Nephron progenitor cell (in vitro differentiated cells): Measurements from ENCODE around the gene NSMCE3.
"Not testable (repeated sequence)": the region's sequence is repeated elsewhere in the genome, so short reads cannot be mapped to it uniquely, and the experiment has no call there.

Source experiments
- DNase-seq: peaks from one replicate; pipeline ENCODE4 v3.0.0; 2021
- H3K27ac Mint-ChIP-seq: 2 replicates; pipeline ENCODE4 v1.8.0; 2021; ENCODE audit warnings: mild to moderate bottlenecking, moderate library complexity, mixed read lengths
- H3K27me3 Mint-ChIP-seq: 2 replicates; pipeline ENCODE4 v1.8.0; 2021; ENCODE audit warnings: mild to moderate bottlenecking, low read depth, mixed read lengths; ENCODE audit not compliant: poor library complexity
- H3K36me3 Mint-ChIP-seq: 2 replicates; pipeline ENCODE4 v1.8.0; 2021; ENCODE audit warnings: low read depth, mixed read lengths
- H3K4me1 Mint-ChIP-seq: 2 replicates; pipeline ENCODE4 v1.8.0; 2021; ENCODE audit warnings: mixed read lengths
- H3K4me3 Mint-ChIP-seq: 2 replicates; pipeline ENCODE4 v1.8.0; 2021; ENCODE audit warnings: mild to moderate bottlenecking, moderate library complexity, mixed read lengths
- H3K9me3 Mint-ChIP-seq: 2 replicates; pipeline ENCODE4 v1.8.0; 2021; ENCODE audit warnings: mild to moderate bottlenecking, moderate library complexity, mixed read lengths
- TF ChIP-seq, protein P1 (sequence below): fragments of 200-600 bp; sonication (generic); IDR thresholded peaks from 2 replicates; pipeline ENCODE4 v1.5.0; 2021; ENCODE audit warnings: antibody characterized with exemption

Gene NSMCE3

DNA sequence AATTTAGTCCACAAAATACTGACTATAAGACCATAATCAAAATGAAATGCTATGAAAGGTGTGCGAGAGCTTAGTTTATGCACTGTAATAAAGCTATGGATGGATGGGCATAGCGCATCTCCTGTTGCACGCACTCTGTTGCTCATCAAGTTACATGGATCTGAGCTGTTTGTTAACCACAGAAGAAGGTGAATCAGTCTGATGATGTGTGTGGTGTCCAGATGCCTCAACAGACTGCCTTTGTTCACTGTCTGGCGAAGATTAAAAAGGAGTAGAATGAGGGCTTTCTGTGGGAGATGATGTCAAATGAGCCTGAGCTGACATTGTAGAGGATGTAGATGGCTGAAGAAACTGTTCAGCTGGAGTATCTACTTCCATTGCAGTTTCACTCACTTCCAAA is 36.1 kb downstream of the NSMCE3 start:
- Mint-ChIP-seq H3K4me3 (no peak overlapping the region), H3K4me1 (no peaks in the 10 kb centered on the region), H3K27me3 (peaks cover 13% of the 10 kb centered on the region), H3K9me3 (peaks cover 18% of the 10 kb centered on the region), H3K27ac (no peak overlapping the region), H3K36me3 (no peaks in the 10 kb centered on the region)
- TF ChIP-seq, protein P1, sequence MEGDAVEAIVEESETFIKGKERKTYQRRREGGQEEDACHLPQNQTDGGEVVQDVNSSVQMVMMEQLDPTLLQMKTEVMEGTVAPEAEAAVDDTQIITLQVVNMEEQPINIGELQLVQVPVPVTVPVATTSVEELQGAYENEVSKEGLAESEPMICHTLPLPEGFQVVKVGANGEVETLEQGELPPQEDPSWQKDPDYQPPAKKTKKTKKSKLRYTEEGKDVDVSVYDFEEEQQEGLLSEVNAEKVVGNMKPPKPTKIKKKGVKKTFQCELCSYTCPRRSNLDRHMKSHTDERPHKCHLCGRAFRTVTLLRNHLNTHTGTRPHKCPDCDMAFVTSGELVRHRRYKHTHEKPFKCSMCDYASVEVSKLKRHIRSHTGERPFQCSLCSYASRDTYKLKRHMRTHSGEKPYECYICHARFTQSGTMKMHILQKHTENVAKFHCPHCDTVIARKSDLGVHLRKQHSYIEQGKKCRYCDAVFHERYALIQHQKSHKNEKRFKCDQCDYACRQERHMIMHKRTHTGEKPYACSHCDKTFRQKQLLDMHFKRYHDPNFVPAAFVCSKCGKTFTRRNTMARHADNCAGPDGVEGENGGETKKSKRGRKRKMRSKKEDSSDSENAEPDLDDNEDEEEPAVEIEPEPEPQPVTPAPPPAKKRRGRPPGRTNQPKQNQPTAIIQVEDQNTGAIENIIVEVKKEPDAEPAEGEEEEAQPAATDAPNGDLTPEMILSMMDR: no peak
- no peak for DNase-seq

DNA sequence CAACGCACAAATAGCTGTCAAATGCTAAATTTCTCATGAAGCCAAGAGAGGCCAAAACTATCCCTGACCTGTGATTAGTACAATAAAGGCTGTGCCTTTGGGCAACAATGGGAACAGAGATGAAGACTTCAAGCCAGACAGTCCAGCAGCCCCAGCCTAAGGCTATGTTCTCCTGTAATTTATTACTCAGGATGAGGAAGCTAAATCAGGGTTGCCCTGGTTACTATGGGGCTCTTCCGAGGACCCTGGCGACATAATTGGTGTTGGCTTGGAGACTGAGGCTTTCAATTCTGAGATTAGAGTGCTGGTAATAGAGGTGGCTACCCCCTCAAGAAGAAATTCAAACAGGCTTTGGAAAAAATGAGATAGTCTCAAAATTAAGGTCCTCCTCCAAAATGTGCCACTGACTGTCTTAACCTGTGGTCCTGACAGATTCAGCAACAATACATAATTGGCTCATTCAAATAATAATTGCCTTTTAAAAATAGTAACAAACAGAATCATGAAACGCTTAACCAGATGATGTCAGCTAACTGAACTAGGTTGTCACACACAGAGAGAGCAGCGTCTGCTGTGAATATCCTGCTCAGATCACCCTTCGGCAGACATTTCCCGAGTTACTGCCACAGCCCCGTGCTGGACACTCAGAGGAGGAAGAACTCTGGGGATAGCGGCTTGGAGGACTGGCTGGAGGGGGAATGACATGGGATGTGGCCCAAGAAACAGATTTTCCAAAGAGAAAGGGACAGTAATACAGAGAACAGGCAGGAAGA is 43.0 kb downstream of the NSMCE3 start:
- H3K4me3 Mint-ChIP-seq: no peak overlapping the region
- peaks cover 13% of the 10 kb centered on the region for H3K27me3 Mint-ChIP-seq
- DNase-seq: no peak
- H3K4me1 Mint-ChIP-seq: peaks cover 29% of the 10 kb centered on the region
- TF ChIP-seq, protein P1: no peak
- H3K9me3 Mint-ChIP-seq: peaks cover 4% of the 10 kb centered on the region
- H3K36me3 Mint-ChIP-seq: no peaks in the 10 kb centered on the region
- H3K27ac Mint-ChIP-seq: no peak overlapping the region

DNA sequence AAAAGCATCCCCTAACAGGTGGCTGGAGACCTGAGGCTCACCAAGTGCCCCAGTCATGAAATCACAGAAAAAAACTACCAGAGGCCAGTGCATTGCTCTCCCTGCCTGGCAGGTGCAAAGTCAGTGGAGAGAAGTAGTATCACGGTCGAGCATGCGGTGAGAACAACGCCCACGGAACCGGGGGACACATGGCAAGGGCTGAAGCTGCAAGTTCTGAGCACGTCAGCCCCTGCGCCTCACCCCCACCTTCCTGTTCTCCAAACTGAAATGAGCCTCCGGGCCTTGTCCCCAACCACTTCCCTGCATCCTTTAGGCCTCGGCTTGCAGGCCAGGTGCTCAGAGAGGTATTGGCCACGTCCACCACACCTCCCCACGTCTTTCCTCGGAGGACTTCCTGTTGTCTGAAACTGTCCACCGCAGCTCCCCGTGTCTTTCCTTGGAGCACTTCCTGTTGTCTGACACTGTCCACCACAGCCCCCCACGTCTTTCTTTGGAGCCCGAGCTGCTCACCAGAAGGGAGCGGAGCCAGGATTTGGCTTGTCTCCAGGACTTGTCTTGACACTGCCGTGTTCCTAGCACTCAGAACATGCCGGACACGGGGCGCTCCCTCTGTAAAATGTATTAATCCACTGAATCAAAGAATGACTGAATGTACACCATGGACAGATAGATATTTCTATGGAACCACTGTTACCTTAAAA is 43.9 kb downstream of the NSMCE3 start:
- Mint-ChIP-seq H3K9me3 (peaks cover 4% of the 10 kb centered on the region), H3K27ac (no peak overlapping the region), H3K4me1 (peaks cover 29% of the 10 kb centered on the region), H3K4me3 (no peak overlapping the region), H3K27me3 (peaks cover 10% of the 10 kb centered on the region), H3K36me3 (no peaks in the 10 kb centered on the region)
- TF ChIP-seq, protein P1: no peak
- no peak for DNase-seq

DNA sequence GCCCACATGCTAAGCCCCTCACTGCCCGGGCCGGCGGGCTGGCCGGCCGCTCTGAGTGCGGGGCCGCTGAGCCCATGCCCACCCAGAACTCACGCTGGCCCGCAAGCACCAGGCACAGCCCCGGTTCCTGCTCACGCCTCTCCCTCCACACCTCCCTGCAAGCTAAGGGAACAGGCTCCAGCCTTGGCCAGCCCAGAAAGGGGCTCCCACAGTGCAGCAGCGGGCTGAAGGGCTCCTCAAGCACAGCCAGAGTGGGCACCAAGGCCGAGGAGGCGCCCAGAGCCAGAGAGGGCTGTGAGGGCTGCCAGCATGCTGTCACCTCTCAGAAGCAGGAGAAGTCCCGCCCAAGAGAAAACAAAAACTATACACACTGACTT is 44.6 kb downstream of the NSMCE3 start:
- not testable (repeated sequence) for H3K4me3 Mint-ChIP-seq, H3K36me3 Mint-ChIP-seq, H3K27ac Mint-ChIP-seq, H3K27me3 Mint-ChIP-seq, H3K9me3 Mint-ChIP-seq, DNase-seq
- H3K4me1 Mint-ChIP-seq: peaks cover 29% of the 10 kb centered on the region

DNA sequence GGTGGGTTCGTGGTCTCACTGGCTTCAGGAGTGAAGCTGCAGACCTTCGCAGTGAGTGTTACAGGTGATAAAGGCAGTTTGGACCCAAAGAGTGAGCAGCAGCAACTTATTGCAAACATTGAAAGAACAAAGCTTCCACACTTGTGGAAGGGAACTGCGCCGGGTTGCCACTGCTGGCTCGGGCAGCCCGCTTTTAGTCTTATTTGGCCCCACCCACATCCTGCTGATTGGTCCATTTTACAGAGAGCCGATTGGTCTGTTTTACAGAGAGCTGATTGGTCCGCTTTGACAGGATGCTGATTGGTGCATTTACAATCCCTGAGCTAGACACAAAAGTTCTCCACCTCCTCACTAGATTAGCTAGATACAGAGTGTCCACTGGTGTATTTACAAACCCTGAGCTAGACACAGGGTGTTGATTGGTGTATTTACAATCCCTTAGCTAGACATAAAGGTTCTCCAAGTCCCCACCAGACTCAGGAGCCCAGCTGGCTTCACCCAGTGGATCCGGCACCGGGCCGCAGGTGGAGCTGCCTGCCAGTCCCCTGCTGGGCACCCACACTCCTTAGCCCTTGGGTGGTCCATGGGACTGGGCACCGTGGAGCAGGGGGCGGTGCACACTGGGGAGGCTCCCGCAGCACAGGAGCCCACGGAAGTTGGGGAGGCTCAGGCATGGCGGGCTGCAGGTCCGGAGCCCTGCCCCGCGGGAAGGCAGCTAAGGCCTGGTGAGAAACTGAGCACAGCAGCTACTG is 45.2 kb downstream of the NSMCE3 start:
- H3K27me3 Mint-ChIP-seq, H3K36me3 Mint-ChIP-seq, DNase-seq, H3K9me3 Mint-ChIP-seq, H3K4me3 Mint-ChIP-seq, H3K27ac Mint-ChIP-seq: not testable (repeated sequence)
- H3K4me1 Mint-ChIP-seq: peaks cover 29% of the 10 kb centered on the region

DNA sequence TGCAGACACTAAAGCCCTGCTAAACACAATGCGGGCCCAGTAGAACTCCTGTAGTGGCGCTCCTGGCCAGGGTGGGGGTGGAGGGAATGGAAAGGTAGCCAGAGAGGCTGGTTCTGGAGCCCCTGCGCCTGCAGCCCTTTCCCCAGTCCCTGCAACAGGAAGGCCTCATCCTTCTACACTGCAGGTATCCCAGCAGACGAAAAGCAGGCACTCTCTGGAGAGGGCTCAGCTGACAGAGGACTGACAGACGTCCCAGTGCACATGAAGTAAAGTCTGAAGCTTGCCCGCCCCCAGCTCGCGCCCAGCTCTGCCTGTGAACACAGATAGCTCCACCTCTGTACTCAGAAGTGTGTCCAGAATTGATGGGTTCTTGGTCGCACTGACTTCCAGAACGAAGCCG is 46.0 kb downstream of the NSMCE3 start:
- Mint-ChIP-seq H3K4me1 (peaks cover 29% of the 10 kb centered on the region), H3K4me3 (no peak overlapping the region), H3K27me3 (peaks cover 3% of the 10 kb centered on the region), H3K36me3 (no peaks in the 10 kb centered on the region), H3K27ac (no peak overlapping the region), H3K9me3 (peaks cover 7% of the 10 kb centered on the region)
- TF ChIP-seq, protein P1: no peak
- DNase-seq: no peak
